Tibial artery (tissue), 4 donors: ENCODE results near the gene TGFA.

Experiments
- DNase-seq, 2 donors: peaks; one replicate each; pipeline ENCODE4 v3.0.0-alpha.2; 2019
- H3K27ac ChIP-seq, 2 donors: fragments of 200-600 bp; sonication (generic) in 1 of 2; 1 replicate in 1 of 2; 2 replicates in 1 of 2; pipeline ENCODE4 v1.5.1; 2018 to 2019; ENCODE audit warnings: mild to moderate bottlenecking in 1 of 2
- H3K27me3 ChIP-seq, 2 donors: fragments of 200-600 bp; sonication (generic) in 1 of 2; one replicate each; pipeline versions ENCODE4 v1.5.1 to v1.6.0; 2016 to 2019
- H3K36me3 ChIP-seq, 3 donors: fragments of 200-600 bp; sonication (generic) in 2 of 3; one replicate each; pipeline ENCODE4 v1.5.1; 2016 to 2019; ENCODE audit warnings: mild to moderate bottlenecking in 2 of 3
- H3K4me1 ChIP-seq, 4 donors: fragments of 200-600 bp; sonication (generic) in 2 of 4; 1 replicate in 3 of 4; 2 replicates in 1 of 4; pipeline ENCODE4 v1.5.1; 2016 to 2019
- H3K4me3 ChIP-seq, 2 donors: fragments of 200-600 bp; sonication (generic) in 1 of 2; 1 replicate in 1 of 2; 2 replicates in 1 of 2; pipeline ENCODE4 v1.5.1; 2018 to 2019; ENCODE audit warnings: mild to moderate bottlenecking in 2 of 2
- H3K9me3 ChIP-seq, 3 donors: fragments of 200-600 bp; sonication (generic) in 1 of 3; one replicate each; pipeline ENCODE4 v1.5.1; 2016 to 2019
- intact Hi-C: fragments of 100-400 bp; cut with DNase I; formaldehyde crosslinking; loops from one replicate; pipeline ENCODE4 v1.15.0; 2023; ENCODE audit warnings: low total_unique reads
- TF ChIP-seq, protein P1 (sequence below), 2 experiments: fragments of 200-600 bp in 1 of 2; fragments of 450-650 bp in 1 of 2; IDR thresholded peaks; one replicate each; pipeline ENCODE4 v1.5.1; 2017 to 2019; ENCODE audit warnings: antibody characterized with exemption in 2 of 2, mild to moderate bottlenecking in 1 of 2, moderate library complexity in 1 of 2

TGFA gene

GRCh38 chr2:70511971-70512729 is 41.5 kb downstream of the TGFA start:
- Histone ChIP-seq H3K4me1 (peaks cover 0 to 4% (median 0%) of the 10 kb centered on the region in 4 donors), H3K9me3 (no peaks in the 10 kb centered on the region), H3K27ac (no peak overlapping the region), H3K27me3 (peaks cover 0 to 4% of the 10 kb centered on the region in 2 donors), H3K4me3 (no peak overlapping the region), H3K36me3 (no peaks in the 10 kb centered on the region)
- DNase-seq: no peak
- TF ChIP-seq, protein P1, sequence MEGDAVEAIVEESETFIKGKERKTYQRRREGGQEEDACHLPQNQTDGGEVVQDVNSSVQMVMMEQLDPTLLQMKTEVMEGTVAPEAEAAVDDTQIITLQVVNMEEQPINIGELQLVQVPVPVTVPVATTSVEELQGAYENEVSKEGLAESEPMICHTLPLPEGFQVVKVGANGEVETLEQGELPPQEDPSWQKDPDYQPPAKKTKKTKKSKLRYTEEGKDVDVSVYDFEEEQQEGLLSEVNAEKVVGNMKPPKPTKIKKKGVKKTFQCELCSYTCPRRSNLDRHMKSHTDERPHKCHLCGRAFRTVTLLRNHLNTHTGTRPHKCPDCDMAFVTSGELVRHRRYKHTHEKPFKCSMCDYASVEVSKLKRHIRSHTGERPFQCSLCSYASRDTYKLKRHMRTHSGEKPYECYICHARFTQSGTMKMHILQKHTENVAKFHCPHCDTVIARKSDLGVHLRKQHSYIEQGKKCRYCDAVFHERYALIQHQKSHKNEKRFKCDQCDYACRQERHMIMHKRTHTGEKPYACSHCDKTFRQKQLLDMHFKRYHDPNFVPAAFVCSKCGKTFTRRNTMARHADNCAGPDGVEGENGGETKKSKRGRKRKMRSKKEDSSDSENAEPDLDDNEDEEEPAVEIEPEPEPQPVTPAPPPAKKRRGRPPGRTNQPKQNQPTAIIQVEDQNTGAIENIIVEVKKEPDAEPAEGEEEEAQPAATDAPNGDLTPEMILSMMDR (IDR thresholded peaks at IDR 0.05): no peak
- intact Hi-C loops: no loop called here

GRCh38 chr2:70510313-70510712 is 43.3 kb downstream of the TGFA start:
- intact Hi-C loops: no loop called here
- Histone ChIP-seq H3K9me3 (no peaks in the 10 kb centered on the region), H3K27ac (no peak overlapping the region), H3K27me3 (peaks cover 0 to 4% of the 10 kb centered on the region in 2 donors), H3K4me1 (no peaks in the 10 kb centered on the region), H3K4me3 (no peak overlapping the region), H3K36me3 (no peaks in the 10 kb centered on the region)
- DNase-seq: no peak
- TF ChIP-seq, protein P1 (IDR thresholded peaks at IDR 0.05): no peak

DNA sequence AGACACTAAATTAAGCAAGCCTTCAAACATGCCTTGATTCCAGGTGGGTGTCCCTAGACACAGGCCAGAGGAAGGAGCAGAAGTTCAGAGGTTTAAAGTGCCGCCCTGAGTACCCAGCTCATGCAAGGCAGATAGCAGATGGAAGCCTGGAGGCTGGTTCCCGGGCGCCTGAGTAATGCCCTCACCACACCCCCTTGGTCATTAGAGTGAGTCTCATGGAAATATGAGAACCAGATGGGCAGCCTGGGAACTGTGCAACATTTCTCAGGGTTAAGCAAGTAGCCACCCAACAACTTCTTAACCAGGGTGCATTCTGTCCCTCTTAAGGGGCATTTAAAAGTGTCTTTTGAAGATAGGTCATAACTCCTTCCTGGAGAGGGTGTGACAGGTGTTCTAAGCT is 44.1 kb downstream of the TGFA start:
- DNase-seq: no peak
- H3K36me3 ChIP-seq: no peaks in the 10 kb centered on the region
- H3K27me3 ChIP-seq: peaks cover 0 to 4% of the 10 kb centered on the region in 2 donors
- no peak overlapping the region for H3K4me3 ChIP-seq
- TF ChIP-seq, protein P1 (IDR thresholded peaks at IDR 0.05): no peak
- no peaks in the 10 kb centered on the region for H3K9me3 ChIP-seq
- H3K4me1 ChIP-seq: no peaks in the 10 kb centered on the region
- intact Hi-C loops: no loop called here
- H3K27ac ChIP-seq: no peak overlapping the region

- no peak for DNase-seq
- Histone ChIP-seq H3K36me3 (no peaks in the 10 kb centered on the region), H3K27ac (no peak overlapping the region), H3K4me1 (no peaks in the 10 kb centered on the region), H3K4me3 (no peak overlapping the region), H3K9me3 (no peaks in the 10 kb centered on the region), H3K27me3 (peaks cover 0 to 4% of the 10 kb centered on the region in 2 donors)
- intact Hi-C loops: no loop called here
- TF ChIP-seq, protein P1 (IDR thresholded peaks at IDR 0.05): no peak
Observed at GRCh38 chr2:70508711-70509462, 44.7 kb downstream of the TGFA start.

GRCh38 chr2:70505613-70506391 is 47.8 kb downstream of the TGFA start:
- Histone ChIP-seq H3K36me3 (no peaks in the 10 kb centered on the region), H3K27ac (no peak overlapping the region), H3K9me3 (no peaks in the 10 kb centered on the region), H3K4me3 (no peak overlapping the region), H3K4me1 (no peaks in the 10 kb centered on the region), H3K27me3 (peaks cover 0 to 4% of the 10 kb centered on the region in 2 donors)
- intact Hi-C loops: no loop called here
- DNase-seq: no peak
- TF ChIP-seq, protein P1 (IDR thresholded peaks at IDR 0.05): no peak
